ENCODE data around the gene ACTMAP.
"Not testable (repeated sequence)": the region's sequence is repeated elsewhere in the genome, so short reads cannot be mapped to it uniquely, and the experiment has no call there.

Gene ACTMAP

GRCh38 chr19:40750058-40750873, at the start of gene ACTMAP:
Gene ACTMAP (minus strand): TSS chr19:40750477. CDS start chr19:40749803, 674 bp downstream.
- in situ Hi-C loops (cut with HindIII; ENCODE audit: low pct_ligation_motif_present, low pct_unique_long_range_greater_than_20kb, low sequenced_read_pairs) = no loop called here
- peak; percentile 99 for DNase-seq

- in situ Hi-C loops (cut with HindIII; ENCODE audit: low pct_ligation_motif_present, low pct_unique_long_range_greater_than_20kb, low sequenced_read_pairs) = no loop called here
- peak; percentile 17 for DNase-seq
Measured at GRCh38 chr19:40799558-40800338, 49.5 kb upstream of the ACTMAP start.

GRCh38 chr19:40798683-40799557, 48.6 kb upstream of the ACTMAP start, which contains the start of gene EGLN2:
Gene EGLN2 (plus strand): TSS chr19:40799191. CDS start chr19:40800573, 1,382 bp downstream.
- DNase-seq = peak; percentile 98
- in situ Hi-C loops (cut with HindIII; ENCODE audit: low pct_ligation_motif_present, low pct_unique_long_range_greater_than_20kb, low sequenced_read_pairs) = no loop called here

- peak; percentile 74 for DNase-seq
- in situ Hi-C loops (cut with HindIII; ENCODE audit: low pct_ligation_motif_present, low pct_unique_long_range_greater_than_20kb, low sequenced_read_pairs) = no loop called here
Measured at GRCh38 chr19:40797963-40798682, 47.8 kb upstream of the ACTMAP start.

- in situ Hi-C loops (cut with HindIII; ENCODE audit: low pct_ligation_motif_present, low pct_unique_long_range_greater_than_20kb, low sequenced_read_pairs) = no loop called here
- DNase-seq = no peak
Measured at GRCh38 chr19:40797166-40797962, 47.1 kb upstream of the ACTMAP start.

DNA sequence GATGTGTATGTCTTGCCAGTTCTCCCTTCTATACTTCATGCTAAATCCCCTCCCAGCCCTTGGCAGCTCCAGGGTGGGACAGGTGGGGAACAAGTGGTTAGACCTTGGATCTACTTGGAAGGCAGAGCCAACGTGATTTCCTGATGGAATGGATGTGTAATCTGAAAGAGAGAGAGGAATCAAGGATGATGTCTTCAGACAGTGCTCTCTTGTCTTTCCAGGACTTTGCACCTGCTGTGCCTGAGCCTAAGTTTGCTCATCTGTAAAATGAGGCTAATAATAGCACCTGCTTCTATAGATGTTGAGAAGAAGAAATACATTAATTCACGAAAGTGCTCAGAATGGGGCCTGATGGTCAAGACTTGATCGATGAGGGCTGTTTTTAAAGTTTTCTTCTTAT, 41.7 kb upstream of the ACTMAP start:
- DNase-seq = no peak
- in situ Hi-C loops (cut with HindIII; ENCODE audit: low pct_ligation_motif_present, low pct_unique_long_range_greater_than_20kb, low sequenced_read_pairs) = no loop called here

- DNase-seq = no peak
- in situ Hi-C loops (cut with HindIII; ENCODE audit: low pct_ligation_motif_present, low pct_unique_long_range_greater_than_20kb, low sequenced_read_pairs) = no loop called here
Measured at GRCh38 chr19:40791349-40791748, 41.1 kb upstream of the ACTMAP start.

DNA sequence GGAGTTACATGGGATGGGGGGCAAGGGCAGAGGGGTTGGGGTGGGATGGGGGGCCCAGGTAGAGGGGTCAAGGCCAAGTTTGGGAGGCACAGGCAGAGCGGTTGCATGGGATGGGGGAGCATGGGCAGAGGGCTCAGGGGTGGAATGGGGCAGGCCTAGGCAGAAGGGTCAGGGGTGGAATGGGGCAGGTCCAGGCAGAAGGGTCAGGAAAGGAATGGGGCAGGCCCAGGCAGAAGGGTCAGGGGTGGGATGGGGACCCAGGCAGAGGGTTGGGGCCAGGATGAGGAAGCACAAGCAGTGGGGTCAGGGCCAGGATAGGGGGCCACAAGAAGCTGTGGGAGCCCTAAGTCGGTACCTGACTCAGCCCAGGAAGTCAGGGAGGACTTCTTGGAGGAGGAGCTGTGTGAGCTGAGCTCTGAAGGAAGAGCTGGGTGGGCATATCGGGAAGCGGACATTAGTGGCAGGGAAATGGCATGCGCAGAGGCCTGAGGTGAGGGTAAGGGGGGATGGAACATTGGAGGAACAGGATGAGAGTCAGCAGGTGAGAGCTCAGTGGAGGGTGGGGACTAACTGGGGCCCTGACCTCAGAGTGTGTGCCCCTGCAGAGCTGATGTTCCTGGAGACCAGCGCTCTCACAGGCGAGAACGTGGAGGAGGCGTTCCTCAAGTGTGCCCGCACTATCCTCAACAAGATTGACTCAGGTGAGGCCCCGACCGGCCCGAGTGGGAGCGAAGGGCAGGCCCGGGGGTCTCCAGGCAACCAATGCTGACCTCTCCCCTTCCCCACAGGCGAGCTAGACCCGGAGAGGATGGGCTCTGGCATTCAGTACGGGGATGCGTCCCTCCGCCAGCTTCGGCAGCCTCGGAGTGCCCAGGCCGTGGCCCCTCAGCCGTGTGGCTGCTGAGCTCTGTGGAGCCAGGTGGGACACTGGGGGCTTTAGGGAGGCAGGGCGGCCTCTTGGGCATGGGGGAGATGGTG, 36.1 kb upstream of the ACTMAP start:
- no peak for DNase-seq
- in situ Hi-C loops (cut with HindIII; ENCODE audit: low pct_ligation_motif_present, low pct_unique_long_range_greater_than_20kb, low sequenced_read_pairs) = no loop called here

DNA sequence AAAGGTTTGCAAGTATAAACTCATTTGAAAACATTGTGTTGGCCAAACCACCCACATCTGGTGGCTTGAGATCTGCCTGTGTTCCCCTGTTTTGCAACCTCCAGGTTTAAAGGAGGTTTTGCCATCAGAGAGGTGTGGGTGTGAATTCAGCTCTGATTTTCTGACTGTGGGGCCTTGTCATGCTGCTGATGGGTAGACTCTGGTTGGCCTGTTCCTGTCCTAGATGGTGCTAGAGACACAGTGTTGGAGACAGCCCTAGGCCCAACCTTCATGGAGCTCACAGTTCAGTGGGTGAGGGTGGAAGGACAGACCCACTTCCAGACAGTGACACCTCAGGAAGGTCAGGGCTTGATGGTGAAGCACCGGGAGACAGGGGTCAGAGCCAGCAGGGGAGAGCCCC, 35.2 kb upstream of the ACTMAP start:
- DNase-seq = no peak
- in situ Hi-C loops (cut with HindIII; ENCODE audit: low pct_ligation_motif_present, low pct_unique_long_range_greater_than_20kb, low sequenced_read_pairs) = no loop called here

GRCh38 chr19:40784146-40784545, 33.9 kb upstream of the ACTMAP start:
- DNase-seq; in situ Hi-C loops (cut with HindIII; ENCODE audit: low pct_ligation_motif_present, low pct_unique_long_range_greater_than_20kb, low sequenced_read_pairs): not testable (repeated sequence)

DNA sequence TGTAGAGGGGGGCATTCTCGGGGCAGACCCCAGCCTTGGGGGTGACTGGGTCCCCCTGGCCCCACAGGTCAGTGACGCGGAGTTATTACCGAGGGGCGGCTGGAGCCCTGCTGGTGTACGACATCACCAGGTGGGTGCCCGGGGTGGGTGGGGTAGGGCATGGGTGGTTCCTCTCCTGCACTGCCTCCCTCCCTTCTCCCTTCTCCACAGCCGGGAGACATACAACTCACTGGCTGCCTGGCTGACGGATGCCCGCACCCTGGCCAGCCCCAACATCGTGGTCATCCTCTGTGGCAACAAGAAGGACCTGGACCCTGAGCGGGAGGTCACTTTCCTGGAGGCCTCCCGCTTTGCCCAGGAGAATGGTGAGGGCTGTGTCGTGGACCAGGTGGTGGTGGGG, 33.4 kb upstream of the ACTMAP start:
- in situ Hi-C loops (cut with HindIII; ENCODE audit: low pct_ligation_motif_present, low pct_unique_long_range_greater_than_20kb, low sequenced_read_pairs) = no loop called here
- DNase-seq = no peak

DNA sequence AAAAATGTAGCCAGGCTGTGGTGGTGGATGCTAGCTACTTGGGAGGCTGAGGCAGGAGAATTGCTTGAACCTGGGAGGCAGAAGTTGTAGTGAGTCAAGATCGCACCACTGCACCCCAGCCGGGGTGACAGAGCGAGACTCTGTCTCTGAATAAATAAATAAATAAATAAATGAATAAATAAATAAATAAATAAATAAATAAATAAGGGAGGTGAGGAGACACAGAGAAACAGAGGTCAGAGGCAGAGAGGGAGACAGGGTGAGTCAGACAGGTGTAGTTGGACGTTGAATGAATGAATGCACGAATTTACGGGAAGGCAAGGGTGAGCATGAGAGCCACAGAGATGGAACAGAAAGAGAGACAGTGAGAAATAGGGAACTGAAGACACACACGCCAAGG, 30.9 kb upstream of the ACTMAP start:
- DNase-seq = no peak
- in situ Hi-C loops (cut with HindIII; ENCODE audit: low pct_ligation_motif_present, low pct_unique_long_range_greater_than_20kb, low sequenced_read_pairs) = no loop called here

GRCh38 chr19:40780582-40780981, 30.3 kb upstream of the ACTMAP start:
- in situ Hi-C loops (cut with HindIII; ENCODE audit: low pct_ligation_motif_present, low pct_unique_long_range_greater_than_20kb, low sequenced_read_pairs) = no loop called here
- no peak for DNase-seq

DNA sequence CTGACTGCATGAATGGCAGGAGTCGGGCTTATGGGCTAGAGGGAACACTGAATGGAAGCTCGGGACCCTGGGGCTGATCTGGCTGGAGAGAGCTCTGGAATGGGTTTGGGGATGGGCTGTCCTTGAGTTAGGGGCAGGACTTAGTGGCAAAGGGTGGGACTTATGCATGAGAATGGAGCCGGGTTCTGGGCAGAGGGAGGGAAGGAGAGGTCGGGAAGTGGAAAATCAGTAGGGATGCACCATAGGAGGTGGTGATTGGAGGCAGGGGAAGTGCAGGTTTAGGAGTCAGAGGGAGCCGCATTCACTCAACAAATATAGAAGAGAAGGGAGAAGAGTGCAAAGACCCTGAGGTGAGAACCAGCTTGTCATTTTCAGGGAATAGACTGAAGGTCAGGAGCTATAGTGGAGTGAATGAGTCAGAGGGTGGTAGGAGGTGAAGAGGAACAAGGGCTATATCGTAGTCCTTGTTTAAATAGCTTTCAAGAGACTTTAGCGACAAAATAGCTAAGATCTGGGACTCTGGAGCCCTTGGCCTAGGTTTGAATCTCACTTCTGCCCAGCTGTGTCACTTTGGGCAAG, 28.5 kb upstream of the ACTMAP start:
- no peak for DNase-seq
- in situ Hi-C loops (cut with HindIII; ENCODE audit: low pct_ligation_motif_present, low pct_unique_long_range_greater_than_20kb, low sequenced_read_pairs) = no loop called here

- in situ Hi-C loops (cut with HindIII; ENCODE audit: low pct_ligation_motif_present, low pct_unique_long_range_greater_than_20kb, low sequenced_read_pairs) = no loop called here
- DNase-seq = peak; percentile 98
Measured at GRCh38 chr19:40777937-40778705, 27.8 kb upstream of the ACTMAP start, which contains the start of gene RAB4B. Gene RAB4B (plus strand): TSS chr19:40778247. CDS start chr19:40778376, 129 bp downstream.

All from ACHN (cell line).